GM19463 (cell line): ENCODE results near the gene PTPA.
"Not testable (repeated sequence)": the region's sequence is repeated elsewhere in the genome, so short reads cannot be mapped to it uniquely, and the experiment has no call there.

Source experiments
- ATAC-seq: cut with Tn5 transposase; IDR thresholded peaks from one replicate; pipeline ENCODE4 v1.9.1; 2021; ENCODE audit warnings: mild to moderate bottlenecking, moderate library complexity; ENCODE audit not compliant: unreplicated experiment

PTPA gene

DNA sequence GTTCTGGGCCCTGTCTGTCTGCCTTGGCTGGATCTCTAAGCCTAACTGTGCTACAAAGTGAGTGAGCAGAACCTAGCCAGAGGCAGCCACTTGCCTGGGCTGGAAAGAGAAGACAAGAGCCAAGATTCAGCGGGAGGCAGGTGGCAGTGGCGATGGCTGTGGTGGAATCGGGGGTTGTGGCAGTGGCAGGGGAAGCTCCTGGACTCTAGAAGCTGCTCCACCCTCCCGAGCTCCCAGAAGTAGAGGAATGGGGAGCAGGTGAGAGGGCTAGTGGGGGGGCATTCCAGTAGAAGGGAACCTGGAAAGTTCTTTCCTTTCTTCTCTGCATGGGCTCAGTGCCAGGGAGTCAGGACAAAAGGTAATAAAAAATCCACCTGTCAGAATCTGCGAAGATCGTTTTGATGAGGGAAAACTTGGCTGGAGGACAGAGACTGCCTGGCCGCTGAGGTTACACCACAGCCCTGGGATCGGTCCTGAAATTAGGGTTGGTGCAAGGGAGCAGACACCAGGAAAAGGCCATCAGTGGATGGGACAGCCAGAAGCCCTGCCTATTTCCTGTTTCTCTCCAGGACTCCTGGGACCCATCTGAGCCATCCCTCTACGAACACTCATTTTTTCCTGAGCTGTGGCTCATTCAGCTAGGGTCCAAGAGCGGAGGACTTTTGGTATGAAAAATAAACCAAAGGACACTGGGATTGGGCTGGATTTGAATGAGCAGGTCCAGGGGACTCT is 2.2 kb upstream of the PTPA start:
- no peak for ATAC-seq

DNA sequence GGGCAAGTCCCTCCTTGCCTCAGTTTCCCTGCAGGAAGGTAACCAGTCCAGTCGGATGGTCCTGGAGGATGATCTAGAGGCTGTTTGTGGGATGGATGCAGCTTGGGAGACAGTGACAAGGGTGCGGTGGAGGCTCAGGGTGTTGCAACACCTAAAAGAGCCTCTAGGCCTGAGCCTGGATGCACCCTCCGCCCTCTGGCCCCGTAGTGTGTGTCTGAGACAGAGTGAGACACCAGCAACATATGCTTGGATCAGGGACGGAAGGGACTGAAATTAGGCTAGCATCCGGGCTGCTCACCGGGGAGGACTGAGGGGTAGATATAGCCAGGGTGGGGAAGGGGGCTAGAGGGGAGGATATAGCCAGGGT is 1.7 kb upstream of the PTPA start:
- ATAC-seq: no peak

DNA sequence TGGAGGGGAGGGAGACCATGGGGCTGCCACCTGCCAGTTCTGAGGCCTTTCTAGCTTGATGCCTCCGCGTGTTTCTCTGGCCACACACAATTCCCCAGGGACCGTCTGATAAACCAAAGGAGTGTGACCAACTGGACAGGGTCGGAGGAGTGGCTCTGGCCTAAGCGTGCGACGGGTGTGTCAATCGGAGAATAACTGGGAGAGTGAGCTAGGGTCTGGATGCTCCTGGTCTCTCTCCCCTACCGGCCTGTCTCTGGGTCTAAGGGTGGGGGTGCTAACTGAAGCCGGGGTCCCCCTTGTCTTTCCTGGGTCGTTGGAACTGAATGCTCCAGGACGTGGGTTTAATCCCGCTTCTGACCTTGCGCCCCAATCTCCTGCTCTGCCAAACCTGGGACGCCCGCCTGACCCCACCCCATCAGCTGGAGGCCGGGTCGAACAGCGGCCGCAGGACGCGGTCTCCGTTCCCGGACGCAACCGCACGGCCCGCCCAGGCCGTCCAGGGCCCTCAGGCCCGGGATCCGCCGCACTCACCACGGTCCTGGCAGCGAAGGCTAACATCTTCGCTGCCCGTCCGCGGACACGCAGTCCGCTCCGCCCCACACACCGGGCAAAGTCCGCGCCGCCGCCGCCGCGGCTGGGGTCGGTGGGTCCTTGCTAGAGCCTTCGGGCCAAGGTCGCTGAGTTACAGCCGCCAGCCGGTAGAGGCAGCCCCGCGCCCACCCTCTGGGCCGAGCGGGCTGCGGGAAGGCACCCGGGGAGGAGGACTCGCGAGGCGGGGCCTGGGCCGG is 1.1 kb upstream of the PTPA start:
- peak; percentile 2 for ATAC-seq

DNA sequence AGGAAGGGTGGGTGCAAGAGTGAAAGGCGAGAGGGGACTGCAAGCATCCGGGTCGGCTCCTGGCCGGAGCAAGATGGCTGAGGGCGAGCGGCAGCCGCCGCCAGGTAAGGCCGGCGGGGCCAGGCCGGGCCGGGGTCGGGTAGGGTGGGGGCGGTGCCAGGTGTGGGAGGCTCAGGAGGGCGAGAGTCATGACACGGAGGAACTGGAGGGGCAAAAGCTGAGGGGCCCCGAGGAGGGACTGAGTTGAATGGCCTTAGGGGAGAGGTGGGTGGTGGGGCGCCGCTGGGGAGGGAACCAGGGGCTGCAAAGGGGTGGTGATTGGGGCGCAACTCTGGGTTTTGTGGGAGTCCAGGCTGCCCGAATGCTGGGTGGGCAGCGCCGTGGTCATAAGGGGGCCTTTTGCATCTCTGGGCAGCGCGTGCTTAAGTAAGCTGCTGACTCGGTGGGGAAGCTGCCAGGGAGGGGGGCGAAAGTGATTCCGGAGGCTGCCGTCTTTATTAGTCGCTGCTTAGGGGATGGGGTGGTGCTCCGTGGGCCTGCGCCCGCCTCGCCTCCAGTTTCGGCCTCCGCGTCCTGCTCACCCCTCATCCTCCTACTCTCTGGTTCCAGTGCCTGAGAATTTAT is 425 bp downstream of the PTPA start:
- ATAC-seq: peak; percentile 26

DNA sequence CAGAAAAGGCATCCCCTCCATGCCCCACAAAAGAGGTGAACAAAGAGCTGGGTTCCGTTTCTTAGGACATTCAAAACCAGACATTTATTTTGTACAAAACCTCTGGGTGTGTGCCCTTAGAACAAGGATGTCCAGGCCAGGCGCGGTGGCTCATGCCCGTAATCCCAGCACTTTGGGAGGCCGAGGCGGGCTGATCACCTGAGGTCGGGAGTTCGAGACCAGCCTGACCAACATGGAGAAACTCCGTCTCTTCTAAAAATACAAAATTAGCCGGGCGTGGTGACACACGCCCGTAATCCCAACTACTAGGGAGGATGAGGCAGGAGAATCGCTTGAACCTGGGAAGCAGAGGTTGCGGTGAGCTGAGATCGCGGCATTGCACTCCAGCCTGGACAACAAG is 1.3 kb downstream of the PTPA start:
- ATAC-seq: not testable (repeated sequence)

DNA sequence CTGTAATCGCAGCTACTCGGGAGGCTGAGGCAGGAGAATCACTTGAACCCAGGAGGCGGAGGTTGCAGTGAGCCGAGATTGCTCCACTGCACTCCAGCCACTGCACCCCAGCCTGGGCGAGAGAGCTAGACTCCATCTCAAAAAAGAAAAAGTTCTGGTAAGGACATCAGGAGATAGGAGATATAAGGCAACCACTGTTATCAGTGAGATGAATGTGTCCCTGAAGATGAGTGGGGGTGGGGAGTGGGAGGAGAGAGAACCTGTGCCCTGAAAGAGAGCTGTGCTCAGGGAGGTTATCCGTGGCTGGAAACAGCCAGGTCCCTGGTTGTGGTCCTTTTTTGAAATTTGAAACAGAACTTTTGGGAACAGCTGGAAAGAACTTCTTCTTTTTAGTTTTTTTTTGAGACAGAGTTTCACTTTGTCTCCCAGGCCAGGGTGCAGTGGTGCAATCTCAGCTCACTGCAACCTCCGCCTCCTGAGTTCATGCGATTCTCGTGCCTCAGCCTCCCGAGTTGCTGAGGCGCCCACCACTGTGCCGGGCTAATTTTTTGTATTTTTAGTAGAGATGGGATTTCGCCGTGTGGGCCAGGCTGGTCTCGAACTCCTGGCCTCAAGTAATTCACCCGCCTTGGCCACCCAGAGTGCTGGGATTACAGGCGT is 2.6 kb downstream of the PTPA start:
- ATAC-seq: no peak

DNA sequence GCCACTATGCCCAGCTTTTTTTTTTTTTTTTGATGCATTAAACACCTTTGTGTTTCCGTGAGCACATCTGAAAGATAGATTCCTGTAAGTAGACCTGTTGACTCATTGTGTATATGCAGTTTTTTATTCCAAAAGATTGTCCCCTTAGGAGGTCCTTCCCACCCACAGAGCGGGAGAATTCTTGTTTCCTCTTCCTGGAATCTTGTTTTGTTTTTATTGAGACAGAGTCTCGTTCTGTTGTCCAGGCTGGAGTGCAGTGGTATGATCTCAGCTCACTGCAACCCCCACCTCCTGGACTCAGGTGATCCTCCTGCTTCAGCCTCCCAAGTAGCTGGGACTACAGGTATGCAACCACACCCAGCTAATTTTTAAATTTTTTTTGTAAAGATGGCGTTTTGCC is 7.6 kb downstream of the PTPA start:
- no peak for ATAC-seq

DNA sequence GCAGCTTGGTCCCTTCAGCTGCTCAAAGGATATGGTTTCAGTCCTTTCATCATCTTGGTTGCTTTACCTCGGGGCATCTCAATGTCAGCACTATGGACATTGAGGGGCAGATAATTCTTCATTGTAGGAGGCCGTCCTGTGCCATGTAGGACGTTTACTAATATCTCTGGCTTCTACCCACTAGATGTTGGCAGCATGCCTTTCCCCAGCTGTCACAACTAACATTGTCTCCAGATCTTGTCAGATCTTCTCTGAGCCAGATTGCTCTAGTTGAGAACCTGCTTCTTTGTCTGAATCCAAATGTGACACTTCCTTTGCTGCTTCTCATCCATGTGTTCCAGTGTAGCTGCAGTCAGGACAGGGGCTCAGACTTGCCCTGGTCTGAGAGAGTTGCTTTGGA is 10.3 kb downstream of the PTPA start:
- ATAC-seq: no peak

DNA sequence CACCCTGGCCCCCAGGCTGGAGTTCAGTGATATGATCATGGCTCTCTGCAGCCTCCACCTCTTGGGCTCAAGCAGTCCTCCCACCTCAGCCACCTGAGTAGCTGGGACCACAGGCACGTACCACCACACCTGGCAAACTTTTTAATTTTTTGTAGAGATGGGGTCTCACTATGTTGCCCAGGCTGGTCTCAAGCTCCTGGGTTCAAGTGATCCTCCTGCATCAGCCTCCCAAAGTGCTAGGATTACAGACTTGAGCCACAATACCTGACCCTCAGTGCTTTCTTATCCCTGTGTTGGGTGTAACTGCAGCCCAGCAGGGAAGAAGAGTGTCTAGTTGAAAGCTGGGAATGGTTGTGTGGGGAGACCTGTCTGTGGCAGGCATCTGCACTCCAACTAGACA is 10.9 kb downstream of the PTPA start:
- ATAC-seq: no peak

DNA sequence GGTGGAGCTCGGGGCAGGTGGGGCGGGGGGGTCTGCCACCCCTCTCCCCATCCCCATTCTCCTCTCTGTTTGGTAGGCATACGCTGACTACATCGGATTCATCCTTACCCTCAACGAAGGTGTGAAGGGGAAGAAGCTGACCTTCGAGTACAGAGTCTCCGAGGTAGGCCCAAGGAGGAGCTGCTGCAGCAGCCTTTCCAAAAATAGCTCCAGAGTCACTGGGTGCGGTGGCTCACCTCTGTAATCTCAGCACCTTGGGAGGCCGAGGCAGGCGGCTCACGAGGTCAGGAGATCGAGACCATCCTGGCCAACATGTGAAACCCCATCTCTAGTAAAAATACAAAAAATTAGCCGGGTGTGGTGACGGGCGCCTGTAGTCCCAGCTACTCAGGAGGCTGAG is 11.8 kb downstream of the PTPA start:
- ATAC-seq: not testable (repeated sequence)

DNA sequence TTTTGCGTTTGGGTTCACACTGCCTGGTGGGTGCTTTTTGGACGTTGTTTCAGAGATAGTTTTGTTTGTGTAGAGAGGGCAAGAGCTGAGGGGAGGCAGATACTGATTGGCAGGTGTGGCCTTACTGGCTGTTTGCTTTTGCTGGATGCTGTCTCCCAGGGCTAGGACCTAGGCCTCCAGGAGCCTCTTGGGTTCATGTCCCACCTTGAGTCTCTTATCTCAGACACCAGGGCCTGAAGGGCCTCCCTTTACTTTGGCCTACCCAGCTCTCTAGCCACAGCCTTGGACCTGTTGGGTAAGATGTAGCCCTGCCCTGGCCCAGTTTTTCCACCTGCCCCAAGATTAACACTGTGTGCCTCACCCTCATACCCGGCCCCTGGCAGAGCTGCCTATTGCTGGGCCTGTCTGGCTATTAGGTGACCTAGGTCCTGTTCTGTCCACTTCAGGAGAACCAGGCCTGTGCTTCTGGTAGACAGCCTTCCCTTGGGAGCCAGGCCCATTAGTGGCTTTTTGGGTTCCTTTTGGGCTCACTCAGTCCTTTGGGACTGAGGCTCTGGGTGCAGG is 13.4 kb downstream of the PTPA start:
- no peak for ATAC-seq

DNA sequence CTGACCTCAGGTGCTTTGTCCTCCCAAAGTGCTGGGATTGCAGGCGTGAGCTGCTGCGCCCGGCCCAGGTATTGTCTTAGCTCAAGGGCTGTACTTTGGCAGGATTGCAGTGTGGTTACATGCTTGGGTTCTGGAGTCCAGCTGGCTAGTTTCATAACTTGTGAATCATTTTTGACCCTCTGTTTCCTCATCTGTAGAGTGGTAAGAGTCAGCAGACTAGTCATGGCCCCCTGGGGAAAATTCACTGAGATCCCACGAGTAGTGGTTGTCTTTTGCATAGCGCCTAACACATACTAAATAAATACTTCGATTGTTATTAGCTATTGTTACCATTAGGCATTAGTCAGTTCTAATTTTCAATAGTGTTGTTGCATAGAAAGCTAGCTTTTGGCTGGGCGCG is 14.3 kb downstream of the PTPA start:
- ATAC-seq: peak; percentile 48

DNA sequence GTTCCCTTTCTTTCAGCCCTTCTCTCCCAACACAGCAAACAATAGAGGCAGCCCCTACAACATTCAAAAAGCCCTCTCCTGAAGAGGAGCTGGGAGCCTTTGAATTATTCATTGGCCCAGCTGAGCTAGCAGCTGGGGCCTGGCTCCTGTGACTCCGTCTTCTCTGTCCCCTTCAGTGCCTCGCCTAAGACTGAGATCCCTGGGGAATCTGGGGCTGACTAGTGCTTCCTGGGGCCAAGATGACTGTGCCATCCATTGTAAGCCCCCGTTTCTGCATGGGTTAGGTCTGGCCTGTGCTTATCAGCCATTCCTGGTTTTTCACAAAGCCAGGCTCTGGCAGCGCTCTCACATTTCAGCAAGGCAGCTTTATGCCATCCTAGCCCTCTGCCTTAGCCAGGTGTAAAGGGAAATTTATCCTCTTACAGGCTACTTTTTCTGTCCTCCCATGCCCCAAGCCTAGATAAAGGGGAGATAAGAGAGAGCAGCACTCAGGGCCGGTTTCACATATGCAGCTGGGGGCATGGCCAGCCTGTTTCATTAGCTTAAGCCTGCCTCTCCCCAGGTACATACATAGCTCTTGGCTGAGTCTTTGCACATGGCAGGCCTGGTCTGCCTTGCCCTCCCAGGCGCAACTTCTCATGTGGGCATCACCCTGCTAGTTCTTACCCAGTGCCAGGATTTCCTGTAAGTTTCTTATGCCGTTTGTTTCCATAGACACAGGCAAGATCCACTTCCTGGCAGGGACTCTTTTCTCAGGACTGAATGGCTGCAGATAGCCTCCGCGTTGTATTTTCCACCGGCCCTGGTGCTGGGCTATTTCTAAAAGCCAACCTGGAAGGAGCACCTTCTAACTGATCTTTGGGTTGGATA is 15.8 kb downstream of the PTPA start:
- ATAC-seq: no peak

DNA sequence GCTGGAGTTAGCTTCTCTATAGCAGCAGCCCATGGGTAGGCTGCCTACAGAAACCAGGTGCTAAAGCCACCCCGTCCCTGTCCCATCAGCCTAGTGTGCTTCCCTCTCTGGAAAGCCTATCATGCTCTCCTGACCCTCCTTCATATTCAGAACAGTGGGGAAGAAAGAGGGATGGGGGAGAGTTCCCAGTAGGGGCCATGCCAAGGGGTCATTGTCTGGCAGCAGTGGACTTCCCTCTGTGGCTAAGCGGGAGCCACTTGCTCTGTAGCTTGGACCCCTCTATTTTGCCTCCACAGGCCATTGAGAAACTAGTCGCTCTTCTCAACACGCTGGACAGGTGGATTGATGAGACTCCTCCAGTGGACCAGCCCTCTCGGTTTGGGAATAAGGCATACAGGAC is 17.5 kb downstream of the PTPA start:
- ATAC-seq: no peak

DNA sequence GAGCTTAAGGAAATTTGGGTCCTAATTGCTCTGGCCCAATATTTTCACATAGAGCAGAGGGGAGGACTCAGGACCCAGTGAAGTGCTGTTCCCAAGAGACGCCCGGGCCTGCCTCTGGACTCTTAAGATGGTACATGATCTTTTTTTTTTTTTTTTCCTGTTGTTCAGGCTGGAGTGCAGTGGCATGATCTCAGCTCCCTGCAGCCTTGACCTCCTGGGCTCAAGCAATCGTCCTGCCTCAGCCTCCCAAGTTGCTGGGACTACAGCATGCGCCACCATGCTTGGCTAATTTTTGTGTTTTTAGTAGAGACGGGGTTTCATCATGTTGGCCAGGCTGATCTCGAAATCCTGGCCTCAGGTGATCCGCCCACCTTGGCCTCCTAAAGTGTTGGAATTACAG is 19.1 kb downstream of the PTPA start:
- ATAC-seq: not testable (repeated sequence)

DNA sequence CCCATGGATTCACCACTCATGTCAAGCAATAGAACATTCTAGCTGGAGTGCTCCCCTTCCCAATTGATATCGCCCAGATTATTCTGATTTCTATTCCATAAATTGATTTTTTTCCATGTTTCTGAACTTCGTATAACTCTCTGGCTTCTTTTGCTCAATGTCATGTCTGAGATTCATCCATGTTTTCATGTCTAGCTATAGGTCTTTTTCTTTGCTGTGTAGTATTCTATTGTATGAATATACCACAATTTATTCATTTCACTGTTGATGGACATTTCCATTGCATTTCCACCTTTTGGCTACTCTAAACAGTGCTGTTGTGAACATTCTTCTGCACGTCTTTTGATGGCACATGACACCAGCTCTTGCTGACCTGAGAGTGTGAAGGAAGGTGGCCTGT is 19.6 kb downstream of the PTPA start:
- no peak for ATAC-seq

DNA sequence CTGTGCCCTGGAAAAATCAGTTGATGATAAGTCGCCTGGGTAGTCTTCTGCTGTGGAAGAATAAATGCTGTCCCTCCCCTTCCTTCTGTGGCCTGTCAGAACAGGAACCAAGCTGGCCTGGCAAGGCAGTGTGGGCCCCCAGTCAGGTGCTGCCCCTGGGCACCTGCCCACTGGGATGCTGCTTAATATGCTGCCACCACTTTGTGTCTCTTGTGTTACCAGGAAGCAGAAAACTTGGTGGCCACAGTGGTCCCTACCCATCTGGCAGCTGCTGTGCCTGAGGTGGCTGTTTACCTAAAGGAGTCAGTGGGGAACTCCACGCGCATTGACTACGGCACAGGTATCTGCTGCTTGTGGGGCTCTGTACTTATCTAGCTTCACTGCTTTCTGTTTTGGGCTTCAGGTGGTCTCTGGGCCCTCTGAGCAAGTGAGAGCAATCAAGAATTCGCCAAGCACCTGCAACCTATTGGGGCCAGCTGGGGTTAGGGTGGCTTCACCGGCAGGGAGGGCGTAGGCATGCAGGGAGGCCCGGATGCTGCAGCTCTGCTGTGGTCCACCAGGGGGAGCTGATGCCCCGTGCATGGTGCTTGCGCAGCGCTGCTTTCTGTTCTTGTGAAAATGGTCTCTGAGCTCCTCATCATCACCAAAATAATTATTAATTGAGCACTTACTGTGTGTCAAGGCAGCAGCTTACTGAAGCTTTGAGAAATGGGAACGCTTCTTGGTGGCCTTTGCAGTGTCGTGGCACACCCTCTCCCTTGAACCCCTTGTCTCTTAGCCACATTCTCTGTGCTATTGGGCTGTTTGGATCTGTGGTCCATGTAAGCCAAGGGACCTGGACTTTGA is 20.3 kb downstream of the PTPA start:
- ATAC-seq: peak; percentile 60

DNA sequence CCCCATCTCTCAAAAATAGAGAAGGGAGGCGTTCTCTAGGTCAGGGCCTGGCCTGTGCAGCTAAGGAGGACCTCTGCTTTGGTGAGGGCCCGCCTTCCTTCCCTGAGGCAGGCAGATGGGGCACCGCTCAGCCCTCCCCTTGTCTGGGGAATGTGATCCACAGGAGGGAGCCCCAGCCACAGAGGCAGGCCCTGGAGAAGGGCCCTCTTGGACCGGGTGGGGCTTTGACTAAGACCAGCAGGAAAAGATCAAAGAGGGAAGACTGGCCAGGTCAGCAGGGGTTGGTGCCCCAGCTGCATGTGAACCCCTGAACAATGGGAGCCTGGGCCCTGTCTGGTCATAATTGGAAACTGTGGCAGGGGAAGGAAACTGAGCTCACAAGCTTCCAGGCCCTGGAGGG is 21.9 kb downstream of the PTPA start:
- no peak for ATAC-seq

DNA sequence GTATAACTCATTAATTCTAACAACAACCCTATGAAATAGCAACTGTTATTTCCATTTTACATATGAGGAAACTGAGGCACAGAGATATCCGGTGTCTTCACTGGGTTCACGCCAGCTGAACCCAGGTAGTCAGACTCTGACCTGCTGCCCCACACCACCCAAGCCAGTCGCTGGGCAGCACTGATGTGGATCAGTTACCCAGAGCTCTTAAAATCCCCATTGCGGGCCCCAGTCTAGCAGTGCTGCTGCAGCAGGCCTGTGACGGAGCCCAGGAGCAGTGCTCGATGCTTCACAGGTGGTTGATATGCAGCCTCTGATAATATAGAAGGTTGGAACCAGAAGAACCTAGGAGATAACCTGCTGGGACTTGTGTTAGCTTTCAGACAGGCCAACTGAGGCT is 24.3 kb downstream of the PTPA start:
- ATAC-seq: no peak
